ENCODE results near the gene RAMAC.
"Not testable (repeated sequence)": the region's sequence is repeated elsewhere in the genome, so short reads cannot be mapped to it uniquely, and the experiment has no call there.

Gene RAMAC

DNA sequence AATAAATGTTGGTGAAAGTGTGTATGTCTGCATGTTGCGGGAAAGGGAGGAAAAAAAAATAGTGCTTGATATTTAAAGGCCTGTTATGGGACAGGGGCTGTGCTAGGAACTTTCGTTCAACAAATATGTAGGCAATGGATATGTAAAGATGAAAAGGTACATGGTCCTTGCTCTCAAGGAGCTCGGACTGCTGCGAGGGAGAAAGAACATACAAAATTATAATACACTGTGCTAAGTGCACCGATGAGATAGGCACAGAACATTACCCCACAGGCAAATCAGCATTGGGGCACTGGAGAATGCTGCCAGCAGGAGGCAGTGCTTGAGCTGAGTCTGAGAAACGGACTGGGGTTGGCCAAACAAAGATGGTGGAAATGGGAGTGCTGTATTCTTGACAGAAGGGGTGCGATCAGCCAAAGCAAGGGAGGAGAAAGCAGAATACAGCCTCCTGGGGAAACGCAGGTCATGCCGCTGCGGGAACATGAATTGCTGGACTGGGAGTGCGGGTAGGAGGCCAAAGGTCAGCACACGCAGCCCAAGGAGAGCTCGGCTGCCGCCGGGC, 24.8 kb downstream of the RAMAC start:
- DNase-seq (ENCODE audit: low read depth), result peak; percentile 24
- peak overlapping the region; percentile 99 for H3K4me3 ChIP-seq (ENCODE audit: low read depth, low read length)

DNA sequence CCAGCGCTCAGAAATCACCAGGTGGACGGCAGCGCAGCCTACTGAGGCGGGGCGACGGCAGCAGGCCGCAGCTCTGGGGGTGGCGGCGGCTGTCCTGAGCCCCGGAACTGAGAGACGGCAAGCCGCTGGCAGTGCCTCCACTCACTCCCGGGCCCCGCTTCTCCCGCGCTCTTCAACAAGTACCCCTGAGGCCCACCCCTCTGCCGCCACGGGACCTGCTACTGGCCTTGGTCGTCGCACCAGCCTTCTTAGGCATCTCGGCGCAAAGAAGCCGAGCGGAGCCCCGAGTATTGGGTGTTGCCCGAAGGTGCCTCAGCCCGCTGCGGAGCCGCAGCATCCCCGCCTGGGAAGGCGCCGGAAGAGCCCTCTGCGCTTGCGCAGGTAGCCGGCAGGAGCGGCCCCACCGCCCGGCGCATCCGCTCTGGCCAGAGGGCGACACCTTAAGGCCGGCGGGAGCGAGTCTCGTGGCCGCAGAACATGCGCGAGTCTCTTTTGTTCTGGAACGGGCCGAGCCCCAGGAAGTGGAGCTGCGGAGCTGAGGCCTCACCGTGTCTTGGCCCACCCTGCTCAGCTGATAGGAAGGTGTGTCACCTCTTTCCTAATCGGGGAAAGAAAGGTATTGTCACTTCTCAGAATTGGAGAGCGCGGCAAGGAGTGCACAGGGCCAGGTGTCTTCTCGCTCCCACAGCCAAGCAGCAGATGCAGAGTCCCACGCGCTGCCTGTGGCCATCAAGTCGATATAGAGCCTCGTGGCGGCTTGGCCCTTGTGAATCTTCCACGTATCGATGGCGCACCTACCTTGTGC, 25.5 kb downstream of the RAMAC start, which contains the start of gene C15orf40:
TSS of gene C15orf40 (minus strand) at position 369 of the 805 bp plus-strand sequence. CDS start at position 337, 32 bp downstream.
- DNase-seq (ENCODE audit: low read depth), result peak; percentile 67
- peak within 1 kb of the TSS; percentile 99 for H3K4me3 ChIP-seq (ENCODE audit: low read depth, low read length)

GRCh38 chr15:83012076-83012426, 26.0 kb downstream of the RAMAC start:
- no peak for DNase-seq (ENCODE audit: low read depth)

DNA sequence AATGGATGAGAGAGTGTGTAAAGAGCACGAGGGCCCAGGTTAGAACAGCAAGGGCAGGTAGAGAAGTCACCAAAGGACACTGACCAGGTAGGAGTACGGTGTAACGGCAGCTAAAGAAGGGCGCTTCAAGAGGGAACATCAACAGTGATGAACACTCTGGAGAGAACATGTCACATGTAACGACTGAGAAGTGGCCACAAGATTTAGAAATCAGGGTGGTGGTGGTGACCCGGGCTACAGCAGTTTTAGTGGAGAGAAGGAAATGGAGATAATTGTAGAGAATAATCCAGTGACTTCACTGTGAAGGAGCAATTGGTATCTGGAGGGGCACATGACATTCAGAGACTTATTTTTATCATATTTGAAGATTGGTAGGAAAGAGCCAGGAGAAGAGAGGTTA, 26.6 kb downstream of the RAMAC start:
- no peak overlapping the region for H3K4me3 ChIP-seq (ENCODE audit: low read depth, low read length)
- DNase-seq (ENCODE audit: low read depth), result no peak

More at GRCh38 chr15:83012076-83012426, 26.0 kb downstream of the RAMAC start:
- peak overlapping the region; percentile 99 for H3K4me3 ChIP-seq (ENCODE audit: low read depth, low read length)

DNA sequence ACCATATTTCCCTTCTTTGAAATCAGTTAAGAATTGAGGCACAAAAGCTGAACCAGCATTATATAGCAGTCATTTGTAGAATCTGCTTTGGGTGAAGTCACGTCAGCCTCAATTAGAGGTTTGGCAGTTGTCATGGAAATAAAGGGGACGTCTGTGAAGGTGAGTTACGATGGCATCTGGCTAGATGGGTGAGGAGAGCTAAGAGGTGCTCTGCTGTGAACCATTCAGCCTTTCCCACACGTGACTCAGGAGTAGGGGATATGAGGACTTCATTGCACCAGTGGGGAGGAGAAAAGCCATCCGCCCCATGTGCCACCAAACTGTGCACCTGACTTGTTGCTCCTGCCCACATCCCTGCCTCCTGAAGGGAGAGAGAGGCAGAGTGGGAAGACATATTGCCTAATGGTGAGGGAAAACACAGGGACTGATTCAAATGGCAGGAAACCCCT, 28.2 kb downstream of the RAMAC start:
- H3K4me3 ChIP-seq (ENCODE audit: low read depth, low read length), result no peak overlapping the region
- no peak for DNase-seq (ENCODE audit: low read depth)

- DNase-seq (ENCODE audit: low read depth), result no peak
- no peak overlapping the region for H3K4me3 ChIP-seq (ENCODE audit: low read depth, low read length)
These were observed 29.4 kb downstream of the RAMAC start for GRCh38 chr15:83015361-83015760.

- no peak overlapping the region for H3K4me3 ChIP-seq (ENCODE audit: low read depth, low read length)
- DNase-seq (ENCODE audit: low read depth), result no peak
These were observed 30.9 kb downstream of the RAMAC start for GRCh38 chr15:83016906-83017305.

GRCh38 chr15:83018436-83018835, 32.4 kb downstream of the RAMAC start:
- no peak overlapping the region for H3K4me3 ChIP-seq (ENCODE audit: low read depth, low read length)
- no peak for DNase-seq (ENCODE audit: low read depth)

GRCh38 chr15:83030021-83030420, 44.0 kb downstream of the RAMAC start:
- H3K4me3 ChIP-seq (ENCODE audit: low read depth, low read length), result no peak overlapping the region
- no peak for DNase-seq (ENCODE audit: low read depth)

DNA sequence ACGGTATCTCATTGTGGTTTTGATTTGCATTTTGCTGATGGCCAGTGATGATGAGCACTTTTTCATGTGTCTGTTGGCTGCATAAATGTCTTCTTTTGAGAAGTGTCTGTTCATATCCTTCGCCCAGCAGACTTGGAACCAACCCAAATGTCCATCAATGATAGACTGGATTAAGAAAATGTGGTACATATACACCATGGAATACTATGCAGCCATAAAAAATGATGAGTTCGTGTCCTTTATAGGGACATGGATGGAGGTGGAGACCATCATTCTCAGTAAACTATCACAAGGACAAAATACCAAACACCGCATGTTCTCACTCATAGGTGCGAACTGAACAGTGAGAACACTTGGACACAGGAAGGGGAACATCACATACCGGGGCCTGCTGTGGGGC, 45.2 kb downstream of the RAMAC start:
- H3K4me3 ChIP-seq (ENCODE audit: low read depth, low read length); DNase-seq (ENCODE audit: low read depth): not testable (repeated sequence)

GRCh38 chr15:83036253-83036652, 50.2 kb downstream of the RAMAC start:
- no peak for DNase-seq (ENCODE audit: low read depth)
- H3K4me3 ChIP-seq (ENCODE audit: low read depth, low read length), result no peak overlapping the region

DNA sequence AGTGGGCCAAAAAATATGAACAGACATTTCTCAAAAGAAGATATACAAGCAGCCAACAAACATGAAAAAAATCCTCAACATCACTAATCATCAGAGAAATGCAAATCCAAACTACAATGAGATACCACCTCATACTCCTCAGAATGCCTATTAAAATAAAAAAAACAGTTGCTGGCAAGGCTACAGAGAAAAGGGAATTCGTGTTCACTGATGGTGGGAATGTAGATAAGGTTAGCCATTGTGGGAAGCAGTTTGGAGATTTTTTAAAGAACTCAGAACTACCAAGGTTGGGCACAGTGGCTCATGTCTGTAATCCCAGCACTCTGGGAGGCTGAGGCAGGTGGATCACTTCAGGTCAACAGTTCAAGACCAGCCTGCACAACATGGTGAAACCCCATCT, 53.2 kb downstream of the RAMAC start:
- no peak overlapping the region for H3K4me3 ChIP-seq (ENCODE audit: low read depth, low read length)
- no peak for DNase-seq (ENCODE audit: low read depth)

Data from skeletal muscle cell (primary cell).